HepG2 (cell line): Measurements from ENCODE around the gene KDM4F. TPM values are rescaled to one million over a fixed set of nuclear protein-coding genes. Genes with fewer than 3 reads are reported as not detected.

Experiments used
- AGO1 ChIP-seq: fragments of 200-400 bp; formaldehyde crosslinking; IDR thresholded peaks from 2 replicates; pipeline ENCODE4 v1.6.1; 2017; ENCODE audit warnings: mild to moderate bottlenecking, low read depth, low read length, moderate library complexity; ENCODE audit not compliant: poor library complexity, severe bottlenecking
- BRD4 ChIP-seq: sonication (generic); formaldehyde crosslinking; IDR thresholded peaks from 2 replicates; pipeline ENCODE4 v1.4.0; 2020; ENCODE audit warnings: missing genetic modification reagents
- ESRRA ChIP-seq: sonication (generic); formaldehyde crosslinking; IDR thresholded peaks from 2 replicates; pipeline ENCODE4 v1.5.1; 2020; ENCODE audit warnings: mild to moderate bottlenecking, low read depth, missing genetic modification reagents
- FLYWCH1 ChIP-seq: sonication (generic); formaldehyde crosslinking; IDR thresholded peaks from 2 replicates; pipeline ENCODE4 v1.8.1; 2023; ENCODE audit warnings: mild to moderate bottlenecking, missing genetic modification reagents
- GFI1 ChIP-seq: sonication (generic); formaldehyde crosslinking; IDR thresholded peaks from 2 replicates; pipeline ENCODE4 v1.5.0; 2020; ENCODE audit warnings: missing genetic modification reagents, mild to moderate bottlenecking, borderline replicate concordance
- PBX2 ChIP-seq: IDR thresholded peaks from 2 replicates; pipeline ENCODE4 v1.6.1; 2016; ENCODE audit warnings: control low read depth
- POLR2G ChIP-seq: fragments of 200-400 bp; formaldehyde crosslinking; IDR thresholded peaks from 2 replicates; pipeline ENCODE4 v1.6.1; 2018; ENCODE audit warnings: mild to moderate bottlenecking, low read depth, low read length, moderate library complexity
- SKIL ChIP-seq: sonication (generic); formaldehyde crosslinking; IDR thresholded peaks from 2 replicates; pipeline ENCODE4 v1.8.0; 2022; ENCODE audit warnings: missing genetic modification reagents, mild to moderate bottlenecking, moderate library complexity, borderline replicate concordance
- SNRNP70 ChIP-seq: fragments of 200-400 bp; formaldehyde crosslinking; IDR thresholded peaks from 2 replicates; pipeline ENCODE4 v1.6.1; 2017; ENCODE audit warnings: mild to moderate bottlenecking, low read depth, low read length, moderate library complexity
- ZFYVE20 ChIP-seq: sonication (generic); formaldehyde crosslinking; IDR thresholded peaks from 2 replicates; pipeline ENCODE4 v1.8.0; 2023; ENCODE audit warnings: low read depth, mild to moderate bottlenecking, moderate library complexity, missing genetic modification reagents, borderline replicate concordance
- ZNF207 ChIP-seq: fragments of 450-650 bp; IDR thresholded peaks from 2 replicates; pipeline ENCODE4 v1.6.1; 2016; ENCODE audit warnings: antibody characterized with exemption, borderline replicate concordance
- ZSCAN20 ChIP-seq: sonication (generic); formaldehyde crosslinking; IDR thresholded peaks from 2 replicates; pipeline ENCODE4 v1.4.0; 2020; ENCODE audit warnings: missing genetic modification reagents, mild to moderate bottlenecking, borderline replicate concordance
- ZSCAN21 ChIP-seq: sonication (generic); formaldehyde crosslinking; IDR thresholded peaks from 2 replicates; pipeline ENCODE4 v1.8.0; 2022; ENCODE audit warnings: mild to moderate bottlenecking, missing genetic modification reagents, moderate library complexity, borderline replicate concordance
- polyA plus RNA-seq, 8 experiments: library from polyadenylated mRNA; depleted of rRNA in 3 of 8; stranded (reverse) in 7 of 8; unstranded in 1 of 8; fragments of >200 nt; fragmentation: Illumina TruSeq in 4 of 8; extraction: Trizol in 4 of 8; gene quantifications; 2 replicates each; pipeline versions ENCODE4 v1.2.1 to v1.2.3, GENCODE V29; 2011 to 2016; ENCODE audit warnings: low read depth in 4 of 8, missing spikeins in 1 of 8, mixed read lengths in 1 of 8; ENCODE audit not compliant: insufficient read depth in 1 of 8
- total RNA-seq, 5 experiments: library from RNA; depleted of rRNA; stranded (reverse); fragments of >200 nt; fragmentation: Illumina TruSeq; extraction: Trizol; gene quantifications; 2 replicates each; pipeline ENCODE4 v1.2.3, GENCODE V29; 2016; ENCODE audit warnings: low read depth in 1 of 5
- TF ChIP-seq, protein P1 (sequence below), 2 experiments: sonication (generic) in 1 of 2; formaldehyde crosslinking in 1 of 2; IDR thresholded peaks; 2 replicates each; pipeline versions ENCODE4 v1.4.0 to v1.6.1; 2018 to 2020; ENCODE audit warnings: missing genetic modification reagents in 2 of 2, borderline replicate concordance in 1 of 2, low read depth in 1 of 2, mild to moderate bottlenecking in 1 of 2, missing biosample characterization in 1 of 2
- TF ChIP-seq, protein P2 (sequence below): sonication (generic); formaldehyde crosslinking; IDR thresholded peaks from 2 replicates; pipeline ENCODE4 v1.4.0; 2020; ENCODE audit warnings: missing genetic modification reagents
- TF ChIP-seq, protein P3 (sequence below): sonication (generic); formaldehyde crosslinking; IDR thresholded peaks from 2 replicates; pipeline ENCODE4 v1.4.0; 2020; ENCODE audit warnings: missing genetic modification reagents, borderline replicate concordance

KDM4F gene
- total and polyA plus RNA-seq, 2 of the 13 experiments (the other 11 are each of a cell fraction or from before 2014, with no cell fraction given), result not detected

GRCh38 chr11:95067039-95067840, 18.0 kb downstream of the KDM4F start (continued):
- TF ChIP-seq SKIL (no peak), ZSCAN20 (CRISPR knock-in tag) (no peak), ESRRA (CRISPR knock-in tag) (0 out of 2 replicates have a peak, but pooled peaks have one; percentile 32), GFI1 (CRISPR knock-in tag) (peak; percentile 27; the same call in 1 of the 2 replicates), SNRNP70 (no peak), FLYWCH1 (CRISPR knock-in tag) (no peak), ZSCAN21 (CRISPR knock-in tag) (0 out of 2 replicates have a peak, but pooled peaks have one; percentile 83), ZNF207 (no peak), AGO1 (peak; percentile 46), ZFYVE20 (no peak), POLR2G (peak; percentile 79), BRD4 (peak; percentile 52; the same call in 1 of the 2 replicates), PBX2 (CRISPR knock-in tag) (no peak)
- TF ChIP-seq, protein P1, sequence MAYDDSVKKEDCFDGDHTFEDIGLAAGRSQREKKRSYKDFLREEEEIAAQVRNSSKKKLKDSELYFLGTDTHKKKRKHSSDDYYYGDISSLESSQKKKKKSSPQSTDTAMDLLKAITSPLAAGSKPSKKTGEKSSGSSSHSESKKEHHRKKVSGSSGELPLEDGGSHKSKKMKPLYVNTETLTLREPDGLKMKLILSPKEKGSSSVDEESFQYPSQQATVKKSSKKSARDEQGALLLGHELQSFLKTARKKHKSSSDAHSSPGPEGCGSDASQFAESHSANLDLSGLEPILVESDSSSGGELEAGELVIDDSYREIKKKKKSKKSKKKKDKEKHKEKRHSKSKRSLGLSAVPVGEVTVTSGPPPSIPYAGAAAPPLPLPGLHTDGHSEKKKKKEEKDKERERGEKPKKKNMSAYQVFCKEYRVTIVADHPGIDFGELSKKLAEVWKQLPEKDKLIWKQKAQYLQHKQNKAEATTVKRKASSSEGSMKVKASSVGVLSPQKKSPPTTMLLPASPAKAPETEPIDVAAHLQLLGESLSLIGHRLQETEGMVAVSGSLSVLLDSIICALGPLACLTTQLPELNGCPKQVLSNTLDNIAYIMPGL (CRISPR knock-in tag; IDR thresholded peaks at IDR 0.05; ENCODE audit: borderline replicate concordance in 1 of 2, low read depth in 1 of 2), result peak; percentile 94 to 99
- TF ChIP-seq, protein P2, sequence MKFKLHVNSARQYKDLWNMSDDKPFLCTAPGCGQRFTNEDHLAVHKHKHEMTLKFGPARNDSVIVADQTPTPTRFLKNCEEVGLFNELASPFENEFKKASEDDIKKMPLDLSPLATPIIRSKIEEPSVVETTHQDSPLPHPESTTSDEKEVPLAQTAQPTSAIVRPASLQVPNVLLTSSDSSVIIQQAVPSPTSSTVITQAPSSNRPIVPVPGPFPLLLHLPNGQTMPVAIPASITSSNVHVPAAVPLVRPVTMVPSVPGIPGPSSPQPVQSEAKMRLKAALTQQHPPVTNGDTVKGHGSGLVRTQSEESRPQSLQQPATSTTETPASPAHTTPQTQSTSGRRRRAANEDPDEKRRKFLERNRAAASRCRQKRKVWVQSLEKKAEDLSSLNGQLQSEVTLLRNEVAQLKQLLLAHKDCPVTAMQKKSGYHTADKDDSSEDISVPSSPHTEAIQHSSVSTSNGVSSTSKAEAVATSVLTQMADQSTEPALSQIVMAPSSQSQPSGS (CRISPR knock-in tag), result no peak
- TF ChIP-seq, protein P3, sequence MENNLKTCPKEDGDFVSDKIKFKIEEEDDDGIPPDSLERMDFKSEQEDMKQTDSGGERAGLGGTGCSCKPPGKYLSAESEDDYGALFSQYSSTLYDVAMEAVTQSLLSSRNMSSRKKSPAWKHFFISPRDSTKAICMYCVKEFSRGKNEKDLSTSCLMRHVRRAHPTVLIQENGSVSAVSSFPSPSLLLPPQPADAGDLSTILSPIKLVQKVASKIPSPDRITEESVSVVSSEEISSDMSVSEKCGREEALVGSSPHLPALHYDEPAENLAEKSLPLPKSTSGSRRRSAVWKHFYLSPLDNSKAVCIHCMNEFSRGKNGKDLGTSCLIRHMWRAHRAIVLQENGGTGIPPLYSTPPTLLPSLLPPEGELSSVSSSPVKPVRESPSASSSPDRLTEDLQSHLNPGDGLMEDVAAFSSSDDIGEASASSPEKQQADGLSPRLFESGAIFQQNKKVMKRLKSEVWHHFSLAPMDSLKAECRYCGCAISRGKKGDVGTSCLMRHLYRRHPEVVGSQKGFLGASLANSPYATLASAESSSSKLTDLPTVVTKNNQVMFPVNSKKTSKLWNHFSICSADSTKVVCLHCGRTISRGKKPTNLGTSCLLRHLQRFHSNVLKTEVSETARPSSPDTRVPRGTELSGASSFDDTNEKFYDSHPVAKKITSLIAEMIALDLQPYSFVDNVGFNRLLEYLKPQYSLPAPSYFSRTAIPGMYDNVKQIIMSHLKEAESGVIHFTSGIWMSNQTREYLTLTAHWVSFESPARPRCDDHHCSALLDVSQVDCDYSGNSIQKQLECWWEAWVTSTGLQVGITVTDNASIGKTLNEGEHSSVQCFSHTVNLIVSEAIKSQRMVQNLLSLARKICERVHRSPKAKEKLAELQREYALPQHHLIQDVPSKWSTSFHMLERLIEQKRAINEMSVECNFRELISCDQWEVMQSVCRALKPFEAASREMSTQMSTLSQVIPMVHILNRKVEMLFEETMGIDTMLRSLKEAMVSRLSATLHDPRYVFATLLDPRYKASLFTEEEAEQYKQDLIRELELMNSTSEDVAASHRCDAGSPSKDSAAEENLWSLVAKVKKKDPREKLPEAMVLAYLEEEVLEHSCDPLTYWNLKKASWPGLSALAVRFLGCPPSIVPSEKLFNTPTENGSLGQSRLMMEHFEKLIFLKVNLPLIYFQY (CRISPR knock-in tag), result no peak
